GM19395 (cell line): Measurements from ENCODE around the gene HSBP1L1.
A peak's percentile ranks its signal among the peaks of the same experiment; 100 is the strongest.

Source experiments
- ATAC-seq: cut with Tn5 transposase; IDR thresholded peaks from one replicate; pipeline ENCODE4 v1.9.1; 2021; ENCODE audit warnings: mild to moderate bottlenecking, moderate library complexity; ENCODE audit not compliant: unreplicated experiment

HSBP1L1 gene

DNA sequence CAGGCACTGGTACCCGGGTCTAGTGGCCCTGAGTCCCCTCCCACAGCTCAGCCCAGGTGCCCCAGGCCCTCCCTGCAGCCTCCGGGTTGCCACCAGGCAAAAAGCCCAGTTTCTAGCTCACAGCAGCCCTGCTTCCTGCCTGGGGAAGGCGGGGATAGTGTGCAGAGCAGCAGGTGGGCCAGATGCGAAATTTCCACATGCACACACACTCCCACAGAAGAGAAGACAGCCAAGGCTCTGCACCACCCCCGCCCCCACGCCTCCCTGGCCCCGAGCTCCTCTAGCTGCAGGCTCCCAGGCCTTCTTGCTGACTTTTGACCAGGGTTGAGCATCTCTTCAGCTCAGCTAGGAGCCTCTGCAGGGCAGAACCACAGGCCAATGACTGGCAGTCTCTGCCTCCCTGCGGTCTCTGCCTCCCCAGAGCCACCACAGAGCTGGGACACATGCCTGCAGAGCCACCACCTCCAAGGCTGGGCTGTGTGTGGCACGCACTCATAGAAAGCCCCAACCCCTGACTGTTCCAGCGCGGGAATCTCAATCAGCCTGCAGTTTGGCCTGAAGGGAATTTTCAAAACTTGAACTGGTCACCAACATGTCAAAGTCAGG, 20.2 kb upstream of the HSBP1L1 start:
- ATAC-seq: no peak

DNA sequence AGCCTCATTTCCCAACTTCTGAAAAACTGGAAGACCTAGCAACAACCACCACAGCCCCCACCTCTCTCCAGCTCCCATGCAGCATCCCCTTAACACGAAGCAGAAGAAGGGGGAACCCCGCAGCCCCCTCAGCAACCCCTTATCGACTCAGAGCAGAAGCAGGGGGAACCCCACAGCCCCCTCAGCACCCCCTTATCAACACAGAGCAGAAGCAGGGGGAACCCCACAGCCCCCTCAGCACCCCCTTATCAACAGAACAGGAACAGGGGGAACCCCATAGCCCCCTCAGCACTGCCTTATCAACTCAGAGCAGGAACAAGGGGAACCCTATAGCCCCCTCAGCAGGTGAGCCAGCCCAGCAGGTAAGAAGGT, 19.7 kb upstream of the HSBP1L1 start:
- no peak for ATAC-seq

DNA sequence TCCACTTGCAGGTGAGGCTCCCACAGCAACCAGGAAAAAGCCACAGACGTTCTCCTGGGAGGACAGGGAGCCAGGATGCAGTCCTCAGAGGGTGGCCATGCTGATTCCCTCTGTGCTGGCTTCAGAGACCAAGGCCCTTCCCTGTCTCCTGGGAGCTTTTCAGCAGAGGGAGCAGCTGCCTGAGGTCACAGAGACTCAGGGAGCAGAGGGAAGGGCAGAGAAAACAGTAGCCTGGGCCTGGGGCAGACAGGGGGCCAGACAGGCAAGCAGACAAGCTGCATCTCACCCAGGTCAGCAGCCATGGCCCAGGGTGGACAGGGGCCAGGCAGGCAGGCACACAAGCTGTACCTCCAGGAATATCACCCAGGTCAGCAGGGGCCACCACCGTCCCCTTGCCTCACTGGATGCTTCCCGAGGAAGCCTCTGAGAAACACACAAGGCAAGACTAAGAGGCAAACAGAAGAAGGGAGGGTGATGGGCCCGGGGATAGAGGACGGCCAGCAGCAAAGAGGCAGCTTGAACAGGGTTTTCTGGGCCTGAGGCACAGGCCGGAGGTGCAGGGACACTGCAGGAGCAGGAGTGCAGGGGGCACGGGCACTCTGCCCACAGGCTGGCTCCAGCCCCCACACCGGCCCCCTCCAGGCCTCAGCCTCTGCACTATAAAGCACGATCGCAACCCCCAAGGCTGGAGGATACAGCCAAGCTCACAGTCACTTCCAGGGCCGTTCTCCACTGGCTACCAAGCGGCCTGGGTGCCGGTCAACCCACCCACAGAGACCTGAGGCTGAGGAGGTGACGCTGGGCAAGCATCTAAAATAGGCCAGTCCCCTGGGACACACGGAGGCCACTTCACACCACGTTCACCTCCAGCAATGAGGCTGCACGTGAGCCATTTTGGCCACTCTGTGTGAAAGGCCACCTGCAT, 19.1 kb upstream of the HSBP1L1 start:
- ATAC-seq: no peak

DNA sequence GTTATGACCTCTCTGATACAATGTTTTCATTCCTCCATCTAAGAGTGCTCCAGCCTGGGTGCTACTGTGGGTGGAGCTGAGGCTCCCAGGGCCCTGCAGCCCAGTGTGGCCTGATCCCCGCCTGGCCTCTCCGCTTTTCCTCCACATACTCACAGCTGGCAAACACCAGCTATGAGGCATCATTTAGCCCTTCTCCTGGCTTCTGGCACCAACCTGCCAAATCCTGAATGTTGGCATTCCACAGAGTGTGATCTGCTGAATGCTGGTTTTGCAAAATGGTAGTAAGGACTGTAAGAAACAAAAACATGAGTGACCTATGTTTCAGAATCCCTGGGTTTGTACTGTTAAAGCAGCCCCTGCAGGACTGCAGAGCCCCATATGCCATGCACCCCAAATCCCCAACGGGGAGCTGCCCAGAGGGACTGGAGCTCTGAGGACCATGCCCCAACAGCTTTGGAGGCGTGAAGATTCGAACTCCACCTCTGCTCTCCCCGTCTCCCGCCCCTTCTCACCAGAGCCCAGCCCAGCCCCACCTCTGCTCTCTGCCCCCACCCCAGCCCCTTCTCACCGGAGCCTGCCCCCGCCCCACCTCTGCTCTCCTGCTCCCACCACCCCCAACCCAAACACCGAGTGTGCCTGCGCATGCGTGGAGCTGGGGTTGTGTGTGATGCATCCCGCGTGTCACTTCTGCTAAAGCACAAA, 17.2 kb upstream of the HSBP1L1 start:
- no peak for ATAC-seq

DNA sequence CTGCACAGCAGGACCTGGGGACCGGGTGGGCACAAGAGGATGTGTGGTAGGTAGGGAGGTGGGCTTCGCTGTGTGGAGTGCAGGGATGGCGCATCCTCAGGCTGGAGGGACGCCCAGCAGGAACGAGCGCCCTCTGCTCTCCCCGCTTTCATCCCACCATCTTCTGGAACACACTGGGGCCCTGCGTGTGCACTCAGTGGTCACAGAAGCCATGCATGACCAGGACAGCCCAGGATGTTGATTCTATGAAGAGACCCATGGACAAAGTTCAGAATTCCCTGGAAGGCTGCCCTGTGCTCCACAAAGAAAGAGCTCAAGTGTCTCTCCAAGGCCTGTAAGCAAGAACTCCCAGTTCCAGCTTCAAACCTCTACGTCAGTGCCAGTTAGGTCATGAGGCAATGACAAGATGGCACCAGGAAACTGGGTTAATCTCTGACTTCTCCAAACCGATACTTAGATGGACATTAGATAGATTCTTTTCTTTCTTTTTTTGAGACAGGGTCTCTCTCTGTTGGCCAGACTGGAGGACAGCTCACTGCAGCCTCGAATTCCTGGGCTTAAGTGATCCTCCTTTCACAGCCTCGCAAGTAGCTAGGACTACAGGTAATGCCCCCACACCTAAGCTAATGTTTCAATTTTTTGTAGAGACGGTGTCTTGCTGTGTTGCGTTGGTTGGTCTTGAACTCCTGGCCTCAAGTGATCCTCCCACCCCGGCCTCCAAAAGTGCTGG, 16.4 kb upstream of the HSBP1L1 start:
- ATAC-seq: no peak

DNA sequence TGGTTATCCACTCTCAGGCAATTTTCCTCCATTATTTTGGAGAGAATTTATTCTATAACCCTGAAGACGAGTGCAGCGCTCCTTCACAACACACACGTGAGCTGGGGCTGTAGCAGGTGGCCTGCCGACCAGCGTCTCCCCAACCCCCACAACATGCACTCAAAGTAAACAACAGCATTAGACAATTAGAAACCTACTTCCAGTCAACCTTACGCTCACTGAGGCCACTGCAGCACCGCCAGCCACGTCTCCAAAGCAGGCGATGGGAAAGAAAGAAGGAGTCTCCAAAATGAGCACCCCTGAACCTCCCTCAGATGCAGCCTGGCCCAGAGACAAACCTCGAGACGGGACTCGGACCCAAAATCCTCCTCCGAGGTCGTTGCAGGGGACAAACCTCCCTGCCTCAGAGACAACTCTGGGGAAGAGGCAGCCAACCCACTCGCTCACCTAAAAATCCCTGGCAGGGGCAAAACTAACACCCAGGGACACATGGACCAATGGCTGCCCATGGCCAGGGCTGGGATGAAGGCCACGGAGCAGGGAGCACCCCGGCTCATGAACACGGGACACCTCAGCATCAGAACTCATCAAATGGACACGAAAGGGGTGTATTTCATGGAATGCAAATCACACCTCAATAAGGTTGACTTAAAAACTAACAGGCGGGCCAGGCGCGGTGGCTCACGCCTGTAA, 15.6 kb upstream of the HSBP1L1 start:
- ATAC-seq: no peak

DNA sequence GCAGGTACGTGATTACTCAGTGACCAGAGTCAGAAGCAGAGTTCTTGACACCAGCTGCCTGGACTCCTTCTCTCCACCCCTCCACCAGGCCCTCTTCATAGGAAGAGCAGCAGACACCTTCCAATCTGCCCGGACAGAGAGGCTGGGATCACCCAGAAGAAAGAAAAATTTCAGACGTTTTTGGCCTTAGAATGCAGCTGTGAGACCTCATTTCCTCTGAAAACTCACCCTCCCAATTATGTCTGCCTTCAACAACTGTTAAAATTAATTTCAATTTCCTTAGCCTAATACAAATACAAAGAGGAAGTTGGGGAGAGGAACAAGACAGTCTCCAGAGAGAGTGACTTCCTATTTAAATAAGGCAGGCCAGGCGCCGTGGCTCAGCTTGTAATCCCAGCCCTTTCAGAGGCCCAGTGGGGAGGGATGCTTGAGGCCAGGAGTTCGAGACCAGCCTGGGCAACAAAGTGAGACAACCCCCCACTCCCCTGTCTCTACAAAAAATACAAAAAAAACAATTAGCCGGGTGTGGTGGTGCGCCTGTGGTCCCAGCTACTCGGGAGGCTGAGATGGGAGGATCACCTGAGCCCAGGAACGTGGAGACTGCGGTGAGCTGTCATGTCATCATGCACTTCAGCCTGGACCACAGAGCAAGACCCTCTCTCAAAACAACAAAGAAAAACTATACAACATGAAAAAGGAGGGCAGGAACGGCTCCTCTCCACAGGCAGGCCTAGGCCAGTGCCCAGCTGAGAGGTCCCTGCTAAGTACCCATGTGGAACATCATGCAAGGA, 14.6 kb upstream of the HSBP1L1 start:
- ATAC-seq: peak; percentile 37

DNA sequence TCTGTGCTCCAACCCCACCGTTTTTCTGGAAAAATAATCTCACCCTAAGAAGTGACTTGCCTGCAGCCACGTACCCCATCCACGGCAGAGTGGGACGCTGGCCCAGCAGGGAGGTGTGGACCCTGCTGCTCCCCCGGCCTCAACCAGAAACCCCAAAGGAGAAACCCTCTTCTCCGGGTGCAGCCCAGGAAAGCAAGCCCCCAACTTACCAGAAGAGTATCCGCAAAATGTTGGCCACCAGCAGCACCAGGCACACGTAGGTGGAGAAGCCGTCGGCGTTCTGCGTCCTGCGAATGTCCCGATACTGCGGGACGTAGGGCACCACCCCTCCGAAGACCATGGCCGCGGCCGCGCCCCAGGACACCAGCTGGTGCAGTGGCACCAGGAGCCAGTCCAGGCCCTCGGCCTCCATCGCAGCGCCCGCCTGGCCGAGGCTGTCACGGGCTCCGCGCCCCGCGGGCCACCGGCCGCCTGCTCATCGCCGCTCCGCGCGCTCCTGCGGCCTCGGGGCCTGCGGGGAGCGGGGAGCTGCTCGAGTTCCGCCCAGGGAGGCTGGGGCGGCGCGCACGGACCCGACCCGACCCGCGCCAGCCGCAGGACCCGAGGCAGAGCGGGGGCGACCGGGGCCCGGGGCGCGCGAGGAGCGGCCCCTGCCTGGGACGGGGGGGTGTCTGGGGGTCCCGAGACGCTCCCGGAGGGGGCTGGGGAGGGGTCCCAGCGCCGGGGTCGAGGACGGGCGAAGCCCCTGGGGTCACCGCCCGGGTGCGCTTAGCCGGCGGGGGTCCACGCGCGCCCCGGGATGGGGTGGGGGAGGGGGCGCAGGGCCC, 13.7 kb upstream of the HSBP1L1 start:
- ATAC-seq: peak; percentile 40

DNA sequence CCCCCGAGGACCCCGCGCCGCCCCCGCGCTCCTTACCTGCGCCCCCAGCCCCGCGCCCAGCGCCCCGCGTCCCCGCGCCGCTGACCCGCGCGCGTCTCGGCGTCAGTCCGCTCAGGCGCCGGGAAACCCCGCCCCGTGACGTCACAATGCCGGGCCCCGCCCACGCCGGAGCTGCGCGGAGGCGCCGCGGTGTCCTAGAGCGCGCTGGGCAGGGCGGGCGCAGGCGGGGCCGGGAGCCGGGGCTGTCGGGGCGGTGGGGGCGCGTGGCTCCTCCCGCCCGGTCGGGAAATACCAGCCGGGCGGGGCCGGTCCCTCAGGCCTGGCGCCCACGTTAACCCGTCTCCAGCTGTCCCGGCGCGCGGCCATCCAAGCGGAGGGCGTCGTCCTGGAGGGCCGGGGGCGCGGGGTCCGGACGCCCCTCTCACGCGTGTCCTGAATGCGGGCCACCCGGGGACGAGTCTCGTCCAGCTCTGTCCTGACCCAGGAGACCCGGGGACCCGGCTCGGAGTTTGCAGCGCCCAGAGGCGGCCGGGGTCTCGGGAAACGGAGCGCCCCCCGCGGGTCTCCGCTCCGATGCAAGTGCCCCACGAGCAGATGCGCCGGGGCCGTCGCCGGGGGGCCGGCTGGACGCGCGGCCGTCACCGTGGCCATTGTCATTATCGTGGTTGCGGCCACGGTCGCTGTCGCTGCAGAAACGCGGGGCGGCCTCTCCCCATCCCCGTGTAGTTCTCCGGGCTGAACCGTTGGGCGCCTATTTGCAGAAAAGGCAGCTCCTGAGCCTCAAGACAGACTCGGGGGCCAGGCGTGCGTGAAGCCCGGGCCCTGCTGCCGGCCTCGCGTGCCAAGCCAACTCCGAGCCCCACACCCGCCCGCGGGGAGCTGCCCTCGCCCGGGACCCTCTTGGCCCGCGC, 12.6 kb upstream of the HSBP1L1 start, which contains the start of gene SLC66A2:
SLC66A2 (minus strand) TSS at position 109 of the 911 bp plus-strand sequence. CDS start 727 bp downstream, outside the sequence.
- ATAC-seq: peak; percentile 68

DNA sequence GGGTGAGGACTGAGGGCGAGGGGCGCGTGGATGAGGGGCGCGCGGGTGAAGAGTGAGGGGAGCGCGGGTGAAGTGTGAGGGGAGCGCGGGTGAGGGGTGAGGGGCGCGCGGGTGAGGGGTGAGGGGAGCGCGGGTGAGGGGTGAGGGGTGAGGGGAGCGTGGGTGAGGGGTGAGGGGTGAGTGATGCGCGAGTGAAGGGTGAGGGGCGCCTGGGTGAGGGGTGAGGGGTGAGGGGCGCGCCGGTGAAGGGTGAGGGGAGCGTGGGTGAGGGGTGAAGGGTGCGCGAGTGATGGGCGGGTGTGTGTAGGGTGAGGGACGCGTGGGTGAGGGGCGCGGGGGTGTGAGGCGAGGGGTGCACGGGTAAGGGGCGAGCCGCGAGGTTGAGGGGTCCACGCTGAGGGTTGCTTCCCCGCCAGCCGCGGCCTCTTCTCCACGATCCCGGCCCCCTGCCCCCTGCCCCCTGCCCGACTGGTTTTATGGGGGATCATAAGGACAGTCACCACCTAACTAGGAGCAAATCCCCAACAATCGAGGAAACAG, 11.9 kb upstream of the HSBP1L1 start:
- no peak for ATAC-seq

DNA sequence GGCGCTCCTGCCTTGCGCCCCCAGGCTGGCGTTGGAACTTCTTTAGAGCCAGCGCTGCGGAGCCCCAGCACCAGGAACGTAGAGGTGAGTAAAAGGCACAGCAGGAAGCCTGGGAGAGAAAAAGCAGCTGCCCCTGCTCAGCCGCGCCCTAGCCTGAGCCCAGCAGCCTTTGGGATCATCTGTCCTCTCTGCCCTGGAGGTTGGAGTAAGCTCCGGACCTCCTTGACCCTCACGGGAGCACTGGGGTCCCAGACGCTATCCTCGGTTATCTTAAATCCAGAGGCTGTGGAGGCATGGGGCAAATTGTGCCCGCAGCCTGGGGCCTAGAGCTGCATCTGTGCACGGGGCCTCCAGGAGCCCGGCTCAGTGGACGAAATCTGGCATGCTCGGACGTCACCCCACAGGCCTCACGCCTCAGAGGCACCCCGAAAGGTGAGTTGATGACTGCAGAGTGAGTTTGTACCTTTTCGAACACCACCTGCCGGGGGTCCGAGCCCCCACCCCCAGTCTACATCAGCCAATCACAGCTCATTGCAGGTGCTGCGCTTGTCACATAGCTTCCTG, 11.4 kb upstream of the HSBP1L1 start:
- no peak for ATAC-seq

DNA sequence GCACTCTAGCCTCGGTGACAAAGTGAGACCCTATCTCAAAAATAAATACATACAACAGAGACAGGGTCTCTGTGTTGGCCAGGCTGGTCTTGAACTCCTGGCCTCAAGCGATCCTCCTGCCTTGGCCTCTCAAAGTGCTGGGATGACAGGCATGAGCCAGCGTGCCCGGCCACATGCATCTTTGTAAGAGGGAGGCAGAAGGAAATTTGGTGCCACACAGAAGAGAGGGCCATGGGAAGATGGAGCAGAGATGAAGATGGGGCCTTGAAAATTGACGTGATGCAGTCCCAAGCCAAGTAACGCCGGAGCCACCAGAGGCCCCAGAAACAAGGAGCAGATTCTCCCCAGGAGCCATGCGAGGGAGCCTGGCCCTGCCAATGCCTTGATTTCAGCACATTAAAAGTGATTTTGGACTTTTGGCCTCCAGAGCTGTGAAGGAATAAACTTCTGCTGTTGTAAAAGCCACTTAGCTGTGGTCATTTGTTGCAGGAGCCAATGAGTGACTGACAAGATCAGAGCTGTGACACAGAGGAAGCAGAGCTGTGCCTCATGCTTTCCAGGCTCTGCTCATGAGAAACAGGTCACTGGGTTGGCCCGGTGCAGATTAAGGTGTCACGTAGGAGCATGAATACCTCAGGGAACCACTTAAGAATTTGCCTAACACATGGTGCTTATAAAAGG, 10.3 kb upstream of the HSBP1L1 start:
- ATAC-seq: no peak

DNA sequence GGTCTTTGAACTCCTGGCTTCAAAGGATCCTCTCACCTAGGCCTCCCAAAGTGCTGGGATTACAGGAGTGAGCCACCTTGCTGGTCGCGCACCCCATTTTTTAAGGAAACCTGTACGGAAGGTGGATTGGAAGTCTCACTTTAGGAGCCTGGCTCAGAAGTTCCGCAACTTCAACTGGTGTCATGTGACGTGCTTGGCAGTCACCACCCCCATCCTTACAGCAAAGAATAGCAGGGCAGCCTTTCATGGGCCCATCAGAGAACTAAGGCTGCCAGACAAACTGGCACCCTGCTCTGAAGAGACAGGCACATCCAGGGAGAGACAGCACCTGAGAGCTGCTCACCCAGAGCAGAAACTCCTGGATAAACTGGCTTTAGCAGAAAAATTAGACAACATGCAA, 9.7 kb upstream of the HSBP1L1 start:
- no peak for ATAC-seq

DNA sequence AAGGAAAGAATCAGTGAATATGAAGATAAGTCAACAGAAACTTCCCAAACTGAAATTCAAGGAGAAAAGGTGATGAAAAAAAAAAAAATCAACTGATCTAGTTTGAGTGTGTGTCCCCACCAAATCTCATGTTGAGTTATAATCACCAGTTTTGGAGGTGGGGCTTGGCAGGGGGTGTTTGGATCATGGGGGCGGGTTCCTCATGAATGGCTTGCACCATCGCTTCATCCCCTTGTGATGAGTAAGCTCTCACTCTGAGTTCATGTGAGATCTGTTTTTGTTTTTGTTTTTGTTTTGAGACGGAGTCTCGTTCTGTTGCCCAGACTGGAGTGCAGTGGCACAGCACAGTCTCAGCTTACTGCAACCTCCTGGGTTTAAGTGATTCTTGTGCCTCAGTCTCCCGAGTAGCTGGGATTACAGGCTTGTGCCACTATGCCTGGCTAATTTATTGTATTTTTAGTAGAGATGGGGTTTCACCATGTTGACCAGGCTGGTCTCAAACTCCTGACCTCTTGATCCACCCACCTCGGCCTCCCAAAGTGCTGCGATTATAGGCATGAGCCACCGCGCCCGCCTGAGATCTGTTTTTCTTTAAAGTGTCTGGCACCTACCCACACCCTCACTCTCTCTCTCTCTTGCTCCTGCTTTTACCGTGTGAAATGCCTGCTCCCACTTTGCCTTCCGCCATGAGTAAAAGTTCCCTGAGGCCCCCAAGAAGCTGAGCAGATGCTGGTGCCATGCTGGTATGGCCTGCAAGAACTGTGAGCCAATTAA, 9.0 kb upstream of the HSBP1L1 start:
- ATAC-seq: no peak

DNA sequence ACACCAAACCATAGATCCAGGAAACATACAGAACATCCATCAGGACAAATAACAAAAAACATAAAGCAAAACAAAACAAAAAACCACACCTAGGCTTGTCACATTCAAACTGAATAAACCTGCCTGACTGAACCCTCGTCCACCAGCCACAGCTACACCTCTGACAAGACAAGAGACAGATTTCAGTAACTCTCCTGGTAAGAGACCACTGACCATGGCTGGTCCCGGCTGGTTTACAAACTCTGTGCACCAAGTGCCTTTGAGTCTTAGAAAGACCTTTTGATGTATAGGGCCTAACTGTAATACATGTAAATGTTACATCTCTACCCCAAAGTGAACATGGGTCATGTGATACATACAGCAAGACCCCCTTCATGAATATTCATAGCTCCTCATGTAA, 8.2 kb upstream of the HSBP1L1 start:
- ATAC-seq: no peak

DNA sequence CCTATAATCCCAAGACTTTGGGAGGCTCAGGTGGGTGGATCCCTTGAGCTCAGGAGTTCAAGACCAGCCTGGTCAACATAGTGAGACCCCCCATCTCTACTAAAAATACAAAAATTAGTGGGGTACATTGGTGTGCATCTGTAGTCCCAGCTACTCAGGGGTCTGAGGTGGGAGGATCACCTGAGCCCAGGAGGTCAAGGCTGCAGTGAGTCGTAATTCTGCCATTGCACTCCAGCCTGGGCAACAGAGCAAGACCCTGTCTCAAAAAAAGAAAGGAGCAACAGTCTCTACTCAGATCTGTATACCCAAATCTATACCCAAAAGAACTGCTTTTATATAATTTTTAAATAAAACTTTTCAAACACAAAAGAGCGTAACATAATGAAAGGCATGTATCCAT, 5.5 kb upstream of the HSBP1L1 start:
- no peak for ATAC-seq
